GM21619 (cell line): Measurements from ENCODE around the gene PTBP3.

ENCODE experiments used
- ATAC-seq: cut with Tn5 transposase; IDR thresholded peaks from one replicate; pipeline ENCODE4 v1.9.1; 2021; ENCODE audit not compliant: unreplicated experiment

The PTBP3 gene

GRCh38 chr9:112360047-112360804 is 26.8 kb upstream of the PTBP3 start:
- no peak for ATAC-seq

GRCh38 chr9:112355427-112355897 is 22.0 kb upstream of the PTBP3 start:
- no peak for ATAC-seq

DNA sequence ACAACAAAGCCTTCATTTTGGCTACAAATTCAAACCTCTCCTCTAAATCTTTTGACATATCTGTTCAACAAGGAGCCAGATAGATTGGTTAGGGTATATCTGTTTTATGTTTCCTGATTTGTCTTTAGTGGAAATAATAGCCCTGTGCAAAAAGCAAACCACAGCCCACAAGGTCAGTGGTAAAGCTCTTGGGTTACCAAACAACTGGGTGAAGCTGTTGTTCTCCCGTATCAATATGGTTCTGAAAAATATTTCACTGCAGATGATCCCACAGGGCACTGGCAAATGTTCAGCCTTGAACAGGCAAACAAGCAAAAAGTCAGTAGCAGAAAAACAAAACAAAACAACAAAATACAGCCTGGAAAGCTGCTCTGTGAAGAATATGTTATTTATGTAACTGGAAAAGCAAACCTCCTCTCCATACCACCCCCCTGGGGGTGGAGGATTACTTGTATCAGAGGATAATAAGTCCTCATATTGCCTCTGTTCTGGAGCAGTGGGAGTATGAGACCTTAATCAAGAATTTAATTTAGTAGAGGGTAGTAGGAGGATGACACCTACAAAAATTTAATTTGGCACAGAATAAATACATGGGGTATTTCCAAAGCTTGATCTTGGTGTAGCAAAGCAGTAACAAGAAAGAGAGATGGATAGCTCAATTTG is 20.8 kb upstream of the PTBP3 start:
- no peak for ATAC-seq

DNA sequence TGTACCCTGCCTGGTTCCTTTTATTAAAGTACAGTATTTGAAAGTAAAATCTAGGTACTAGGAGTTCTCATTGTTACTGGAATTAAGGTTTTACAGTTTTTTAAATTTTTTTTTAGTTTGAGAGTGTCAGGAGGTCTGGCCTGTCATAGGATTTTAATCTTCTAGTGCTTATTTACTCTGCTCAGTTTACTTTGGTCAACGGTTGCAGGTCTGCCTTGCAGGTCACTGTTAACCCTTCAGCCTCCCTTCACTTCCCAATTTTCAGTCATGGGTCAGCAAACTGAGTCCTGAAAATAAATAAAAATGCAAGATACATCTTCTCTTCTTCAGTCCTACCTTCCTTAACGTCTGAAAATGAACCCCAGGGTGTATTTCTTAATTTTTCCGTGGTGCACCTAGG is 18.8 kb upstream of the PTBP3 start:
- ATAC-seq = no peak

- no peak for ATAC-seq
These were observed 17.8 kb upstream of the PTBP3 start for GRCh38 chr9:112351184-112351583.

DNA sequence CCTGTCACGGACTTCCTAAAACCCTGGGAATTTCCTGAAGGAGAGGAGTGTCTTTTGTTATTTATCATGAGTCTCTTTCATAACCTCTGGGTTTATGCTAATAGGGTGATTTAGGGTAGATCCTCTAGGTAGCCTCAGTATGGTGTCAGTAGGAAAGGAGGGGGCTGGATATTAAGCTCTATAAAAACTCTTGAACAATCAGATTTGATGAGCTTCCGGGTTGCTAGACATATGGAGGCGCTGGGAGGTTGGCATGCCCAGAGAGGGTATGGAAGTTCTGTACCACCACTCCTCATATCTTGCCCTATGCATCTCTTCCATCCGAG is 15.6 kb upstream of the PTBP3 start:
- ATAC-seq = no peak

DNA sequence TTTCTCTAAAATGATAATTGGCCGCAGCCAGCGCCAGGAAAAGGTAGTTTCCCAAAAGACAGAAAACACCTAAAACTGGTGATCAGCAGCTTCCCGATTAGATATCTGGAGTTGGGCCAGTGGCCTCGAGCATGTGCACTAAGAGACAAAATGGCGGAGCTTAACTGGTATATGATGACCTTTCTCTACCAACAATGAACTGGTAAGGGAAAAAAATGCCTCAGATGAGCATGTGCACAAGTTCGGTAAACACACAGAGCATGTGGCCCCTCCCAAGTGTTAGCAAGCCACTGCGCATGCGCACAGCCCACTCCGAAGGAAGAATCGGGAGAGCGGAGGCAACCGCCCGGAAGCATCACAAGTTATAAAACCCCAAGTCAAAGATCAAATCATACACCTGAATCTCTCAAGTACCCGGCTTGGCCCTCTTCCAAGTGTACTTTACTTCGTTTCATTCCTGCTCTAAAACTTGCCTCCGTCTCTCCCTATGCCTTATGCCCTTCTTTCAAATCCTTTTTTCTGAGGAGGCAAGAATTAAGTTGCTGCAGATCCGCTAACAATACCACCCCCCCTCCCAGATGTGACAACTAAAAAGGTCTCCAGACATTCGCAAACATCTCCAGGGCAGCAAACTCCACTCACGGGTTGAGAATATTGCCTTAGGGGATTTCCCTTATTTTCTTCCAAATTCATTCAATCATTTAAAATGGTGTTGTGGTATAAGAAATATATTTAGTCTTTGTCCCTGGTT is 15.0 kb upstream of the PTBP3 start:
- no peak for ATAC-seq

DNA sequence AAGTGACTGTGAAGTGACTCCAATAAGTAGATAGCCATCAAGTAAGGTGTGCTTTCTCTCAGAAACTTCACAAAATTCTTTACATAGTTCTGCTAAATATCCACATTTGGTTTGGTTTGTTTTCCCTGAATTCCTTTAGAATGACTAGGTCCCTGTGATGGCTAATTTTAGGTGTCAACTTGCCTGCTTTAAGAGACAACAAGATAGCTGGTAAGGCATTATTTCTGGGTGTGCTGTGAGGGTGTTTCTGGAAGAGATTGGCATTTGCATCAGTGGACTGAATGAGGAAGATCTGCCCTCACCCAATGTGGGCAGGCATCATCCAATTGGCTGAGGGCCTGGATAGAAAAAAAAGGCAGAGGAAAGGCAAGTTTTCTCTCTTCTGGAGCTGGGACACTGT is 8.3 kb upstream of the PTBP3 start:
- ATAC-seq = no peak

GRCh38 chr9:112339886-112340285 is 6.5 kb upstream of the PTBP3 start:
- ATAC-seq = no peak

GRCh38 chr9:112338561-112338960 is 5.1 kb upstream of the PTBP3 start:
- ATAC-seq = no peak

GRCh38 chr9:112337547-112337946 is 4.1 kb upstream of the PTBP3 start:
- ATAC-seq = no peak

DNA sequence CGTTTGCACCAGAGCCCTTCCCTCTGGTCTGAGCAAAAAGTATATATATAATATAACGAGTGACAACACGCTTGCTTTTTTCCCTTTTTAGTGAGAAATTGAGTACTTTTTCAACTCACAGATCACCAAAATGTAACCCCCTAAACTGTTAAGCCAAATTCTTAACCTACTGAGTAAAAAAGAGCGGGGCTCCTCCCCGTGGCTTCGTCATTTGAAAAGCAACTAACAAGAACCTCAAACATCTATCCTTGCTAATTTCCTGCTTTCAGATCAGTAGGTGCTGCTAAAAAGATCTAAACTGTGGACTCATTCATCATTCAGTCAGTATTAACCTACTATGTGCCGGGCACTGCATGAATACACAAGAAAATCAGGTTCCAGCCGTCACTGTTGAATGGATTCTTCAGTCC is 1.0 kb upstream of the PTBP3 start:
- no peak for ATAC-seq

DNA sequence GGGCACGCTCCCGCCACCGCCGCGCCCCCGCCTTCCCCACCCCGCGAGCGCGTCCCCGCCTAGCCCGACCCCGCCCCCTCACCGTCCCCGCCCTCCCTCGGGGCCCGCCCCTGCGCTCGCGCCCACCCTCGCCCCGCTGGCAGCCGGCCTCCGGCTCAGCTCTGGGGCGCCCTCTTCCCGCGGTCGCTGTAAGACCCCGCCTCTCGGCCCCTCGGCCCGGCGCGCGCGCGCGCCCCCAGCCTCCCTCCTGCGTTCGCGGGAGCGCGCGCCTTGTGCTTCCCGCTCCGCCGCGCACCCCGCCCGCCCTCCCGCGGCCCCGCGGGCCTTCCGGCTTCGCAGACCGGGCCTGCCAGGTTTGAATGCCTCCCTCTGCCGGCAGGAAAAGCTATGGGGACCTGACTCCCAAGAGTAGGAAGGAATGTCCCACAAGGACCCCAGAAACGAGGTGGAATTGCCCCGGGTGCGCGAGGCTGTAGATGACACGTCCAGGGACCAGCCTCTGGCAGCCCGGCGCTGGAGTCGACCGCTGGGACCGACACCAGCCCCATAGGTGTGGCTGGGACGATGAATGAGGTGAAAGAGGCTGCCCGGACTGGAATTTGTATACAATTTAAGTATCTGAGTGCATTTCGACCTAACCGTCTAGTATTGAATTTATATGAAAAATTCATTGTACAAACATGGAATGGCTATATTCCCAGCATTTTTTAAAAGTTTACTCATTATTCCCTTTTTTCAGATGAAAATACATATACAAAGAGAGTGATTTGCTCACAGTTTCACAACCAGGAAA is 416 bp upstream of the PTBP3 start:
- ATAC-seq = peak; percentile 65

DNA sequence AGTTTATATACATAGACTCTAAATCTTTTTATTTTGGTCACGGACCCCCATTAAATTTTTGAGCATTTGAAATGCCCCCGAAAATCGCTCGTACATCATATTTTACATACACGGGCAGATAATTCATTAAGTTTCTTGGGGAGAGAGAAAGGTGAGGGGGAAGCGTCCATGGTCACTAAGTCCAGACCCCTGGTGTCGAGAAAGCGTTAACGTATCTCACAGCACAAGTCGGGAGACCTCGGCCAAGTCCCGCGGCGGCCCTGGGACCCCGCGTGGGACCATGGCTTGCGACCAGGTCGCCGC is 794 bp downstream of the PTBP3 start:
- ATAC-seq = no peak

DNA sequence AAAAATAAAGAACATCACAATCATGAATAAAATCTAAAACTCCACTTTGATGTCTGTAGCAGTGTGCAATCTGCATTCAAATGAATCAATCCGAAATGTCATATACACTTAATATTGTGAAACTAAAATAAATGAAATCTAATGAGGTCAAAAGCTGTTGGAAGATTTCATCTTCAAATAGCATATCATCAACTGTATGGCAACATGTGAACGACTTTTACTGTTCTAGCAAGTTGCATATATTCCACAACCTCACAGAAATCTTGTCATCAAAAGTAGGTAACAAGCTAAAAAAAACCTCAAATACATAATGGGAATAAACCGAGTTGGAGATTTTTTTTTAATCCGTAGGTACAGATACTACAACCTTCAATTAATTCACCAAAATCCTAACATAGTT is 1.2 kb downstream of the PTBP3 start:
- ATAC-seq = no peak

GRCh38 chr9:112331674-112331952 is 1.8 kb downstream of the PTBP3 start:
- no peak for ATAC-seq

- ATAC-seq = no peak
These were observed 4.9 kb downstream of the PTBP3 start for GRCh38 chr9:112328545-112328944.

- no peak for ATAC-seq
These were observed 5.5 kb downstream of the PTBP3 start for GRCh38 chr9:112327718-112328450.

GRCh38 chr9:112326194-112326593 is 7.2 kb downstream of the PTBP3 start:
- ATAC-seq = no peak

DNA sequence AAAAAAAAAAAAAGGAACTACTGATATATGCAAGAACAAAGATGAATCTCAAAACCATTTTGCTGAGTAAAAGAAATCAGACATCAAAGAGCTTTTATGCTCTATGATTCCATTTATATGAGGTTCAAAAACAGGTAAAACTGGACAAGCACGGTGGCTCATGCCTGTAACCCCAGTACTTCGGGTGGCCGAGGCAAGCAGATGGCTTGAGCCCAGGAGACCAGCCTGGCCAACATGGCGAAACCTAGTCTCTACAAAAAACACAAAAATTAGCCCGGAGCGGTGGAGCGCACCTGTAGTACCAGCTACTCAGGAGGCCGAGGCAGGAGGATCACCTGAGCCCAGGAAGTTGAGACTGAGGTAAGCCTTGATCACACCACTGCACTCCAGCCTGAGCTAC is 7.8 kb downstream of the PTBP3 start:
- no peak for ATAC-seq

DNA sequence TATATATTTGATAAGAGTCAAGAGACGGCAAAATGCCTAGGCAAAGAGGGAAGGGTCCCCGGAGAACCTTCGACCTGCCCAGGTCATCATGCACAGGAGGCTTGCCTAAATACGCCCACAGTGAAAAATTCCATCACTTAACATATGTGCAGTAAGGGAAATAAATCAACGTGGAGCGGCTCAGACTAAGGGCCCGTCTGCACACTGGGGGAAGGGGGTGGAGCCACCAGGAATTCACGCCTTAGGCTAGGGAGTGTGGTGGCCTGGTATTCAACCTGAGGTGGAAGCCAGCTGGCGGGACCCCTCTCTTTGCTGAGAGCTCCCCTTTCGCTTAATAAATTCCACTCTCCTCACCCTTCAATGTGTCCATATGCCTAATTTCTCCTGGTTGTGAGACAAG is 8.3 kb downstream of the PTBP3 start:
- ATAC-seq = no peak
